ENCODE measurements around the gene MMD. TPM values are rescaled to one million over a fixed set of nuclear protein-coding genes. Genes with fewer than 3 reads are reported as not detected.

Gene MMD
- total and polyA plus RNA-seq, 2 of the 13 experiments (the other 11 are each of a cell fraction or from before 2014, with no cell fraction given): 121 to 225 TPM

GRCh38 chr17:55420067-55420775, 1.4 kb downstream of the MMD start (continued):
- TF ChIP-seq, protein P1, sequence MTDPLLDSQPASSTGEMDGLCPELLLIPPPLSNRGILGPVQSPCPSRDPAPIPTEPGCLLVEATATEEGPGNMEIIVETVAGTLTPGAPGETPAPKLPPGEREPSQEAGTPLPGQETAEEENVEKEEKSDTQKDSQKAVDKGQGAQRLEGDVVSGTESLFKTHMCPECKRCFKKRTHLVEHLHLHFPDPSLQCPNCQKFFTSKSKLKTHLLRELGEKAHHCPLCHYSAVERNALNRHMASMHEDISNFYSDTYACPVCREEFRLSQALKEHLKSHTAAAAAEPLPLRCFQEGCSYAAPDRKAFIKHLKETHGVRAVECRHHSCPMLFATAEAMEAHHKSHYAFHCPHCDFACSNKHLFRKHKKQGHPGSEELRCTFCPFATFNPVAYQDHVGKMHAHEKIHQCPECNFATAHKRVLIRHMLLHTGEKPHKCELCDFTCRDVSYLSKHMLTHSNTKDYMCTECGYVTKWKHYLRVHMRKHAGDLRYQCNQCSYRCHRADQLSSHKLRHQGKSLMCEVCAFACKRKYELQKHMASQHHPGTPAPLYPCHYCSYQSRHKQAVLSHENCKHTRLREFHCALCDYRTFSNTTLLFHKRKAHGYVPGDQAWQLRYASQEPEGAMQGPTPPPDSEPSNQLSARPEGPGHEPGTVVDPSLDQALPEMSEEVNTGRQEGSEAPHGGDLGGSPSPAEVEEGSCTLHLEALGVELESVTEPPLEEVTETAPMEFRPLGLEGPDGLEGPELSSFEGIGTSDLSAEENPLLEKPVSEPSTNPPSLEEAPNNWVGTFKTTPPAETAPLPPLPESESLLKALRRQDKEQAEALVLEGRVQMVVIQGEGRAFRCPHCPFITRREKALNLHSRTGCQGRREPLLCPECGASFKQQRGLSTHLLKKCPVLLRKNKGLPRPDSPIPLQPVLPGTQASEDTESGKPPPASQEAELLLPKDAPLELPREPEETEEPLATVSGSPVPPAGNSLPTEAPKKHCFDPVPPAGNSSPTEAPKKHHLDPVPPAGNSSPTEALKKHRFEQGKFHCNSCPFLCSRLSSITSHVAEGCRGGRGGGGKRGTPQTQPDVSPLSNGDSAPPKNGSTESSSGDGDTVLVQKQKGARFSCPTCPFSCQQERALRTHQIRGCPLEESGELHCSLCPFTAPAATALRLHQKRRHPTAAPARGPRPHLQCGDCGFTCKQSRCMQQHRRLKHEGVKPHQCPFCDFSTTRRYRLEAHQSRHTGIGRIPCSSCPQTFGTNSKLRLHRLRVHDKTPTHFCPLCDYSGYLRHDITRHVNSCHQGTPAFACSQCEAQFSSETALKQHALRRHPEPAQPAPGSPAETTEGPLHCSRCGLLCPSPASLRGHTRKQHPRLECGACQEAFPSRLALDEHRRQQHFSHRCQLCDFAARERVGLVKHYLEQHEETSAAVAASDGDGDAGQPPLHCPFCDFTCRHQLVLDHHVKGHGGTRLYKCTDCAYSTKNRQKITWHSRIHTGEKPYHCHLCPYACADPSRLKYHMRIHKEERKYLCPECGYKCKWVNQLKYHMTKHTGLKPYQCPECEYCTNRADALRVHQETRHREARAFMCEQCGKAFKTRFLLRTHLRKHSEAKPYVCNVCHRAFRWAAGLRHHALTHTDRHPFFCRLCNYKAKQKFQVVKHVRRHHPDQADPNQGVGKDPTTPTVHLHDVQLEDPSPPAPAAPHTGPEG (CRISPR knock-in tag; IDR thresholded peaks at IDR 0.05): 0 out of 2 replicates have a peak, but pooled peaks have one; percentile 3
- no peak for TF ChIP-seq ELF3 (CRISPR knock-in tag; IDR thresholded peaks at IDR 0.05)
- TF ChIP-seq ZNF543 (CRISPR knock-in tag; IDR thresholded peaks at IDR 0.05): 0 out of 2 replicates have a peak, but pooled peaks have one; percentile 9
- TF ChIP-seq IRX3 (CRISPR knock-in tag; IDR thresholded peaks at IDR 0.05; ENCODE audit: borderline replicate concordance, low read depth): 0 out of 2 replicates have a peak, but pooled peaks have one; percentile 7
- TF ChIP-seq HMG20B (CRISPR knock-in tag; conservative IDR thresholded peaks at IDR 0.05): 0 out of 2 replicates have a peak, but pooled peaks have one; percentile 15
- 0 out of 2 replicates have a peak, but pooled peaks have one; percentile 15 for TF ChIP-seq SMYD3 (CRISPR knock-in tag; IDR thresholded peaks at IDR 0.05)
- peak; percentile 19; the same call in 1 of the 2 replicates for TF ChIP-seq HOXA5 (CRISPR knock-in tag; IDR thresholded peaks at IDR 0.05)
- peak; percentile 55; the same call in 1 of the 2 replicates for TF ChIP-seq ZNF337 (CRISPR knock-in tag; IDR thresholded peaks at IDR 0.05; ENCODE audit: borderline replicate concordance, low read depth)
- TF ChIP-seq RBFOX2 (IDR thresholded peaks at IDR 0.05; ENCODE audit: low read depth, low read length): peak; percentile 60
- 0 out of 2 replicates have a peak, but pooled peaks have one; percentile 17 for TF ChIP-seq HMGA1 (CRISPR knock-in tag; conservative IDR thresholded peaks at IDR 0.05)
- 0 out of 2 replicates have a peak, but pooled peaks have one; percentile 6 for TF ChIP-seq HMG20A (CRISPR knock-in tag; IDR thresholded peaks at IDR 0.05; ENCODE audit: borderline replicate concordance)
- TF ChIP-seq, protein P2, sequence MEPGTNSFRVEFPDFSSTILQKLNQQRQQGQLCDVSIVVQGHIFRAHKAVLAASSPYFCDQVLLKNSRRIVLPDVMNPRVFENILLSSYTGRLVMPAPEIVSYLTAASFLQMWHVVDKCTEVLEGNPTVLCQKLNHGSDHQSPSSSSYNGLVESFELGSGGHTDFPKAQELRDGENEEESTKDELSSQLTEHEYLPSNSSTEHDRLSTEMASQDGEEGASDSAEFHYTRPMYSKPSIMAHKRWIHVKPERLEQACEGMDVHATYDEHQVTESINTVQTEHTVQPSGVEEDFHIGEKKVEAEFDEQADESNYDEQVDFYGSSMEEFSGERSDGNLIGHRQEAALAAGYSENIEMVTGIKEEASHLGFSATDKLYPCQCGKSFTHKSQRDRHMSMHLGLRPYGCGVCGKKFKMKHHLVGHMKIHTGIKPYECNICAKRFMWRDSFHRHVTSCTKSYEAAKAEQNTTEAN (CRISPR knock-in tag; conservative IDR thresholded peaks at IDR 0.05): 0 out of 2 replicates have a peak, but pooled peaks have one; percentile 6
- 0 out of 2 replicates have a peak, but pooled peaks have one; percentile 39 for TF ChIP-seq PAX8 (CRISPR knock-in tag; IDR thresholded peaks at IDR 0.05; ENCODE audit: borderline replicate concordance)
- TF ChIP-seq KMT2A (CRISPR knock-in tag; IDR thresholded peaks at IDR 0.05): 0 out of 2 replicates have a peak, but pooled peaks have one; percentile 5
- TF ChIP-seq GTF3A (CRISPR knock-in tag; conservative IDR thresholded peaks at IDR 0.05): 0 out of 2 replicates have a peak, but pooled peaks have one; percentile 59
- 0 out of 2 replicates have a peak, but pooled peaks have one; percentile 5 for TF ChIP-seq CEBPG (CRISPR knock-in tag; IDR thresholded peaks at IDR 0.05)
- TF ChIP-seq, protein P3, sequence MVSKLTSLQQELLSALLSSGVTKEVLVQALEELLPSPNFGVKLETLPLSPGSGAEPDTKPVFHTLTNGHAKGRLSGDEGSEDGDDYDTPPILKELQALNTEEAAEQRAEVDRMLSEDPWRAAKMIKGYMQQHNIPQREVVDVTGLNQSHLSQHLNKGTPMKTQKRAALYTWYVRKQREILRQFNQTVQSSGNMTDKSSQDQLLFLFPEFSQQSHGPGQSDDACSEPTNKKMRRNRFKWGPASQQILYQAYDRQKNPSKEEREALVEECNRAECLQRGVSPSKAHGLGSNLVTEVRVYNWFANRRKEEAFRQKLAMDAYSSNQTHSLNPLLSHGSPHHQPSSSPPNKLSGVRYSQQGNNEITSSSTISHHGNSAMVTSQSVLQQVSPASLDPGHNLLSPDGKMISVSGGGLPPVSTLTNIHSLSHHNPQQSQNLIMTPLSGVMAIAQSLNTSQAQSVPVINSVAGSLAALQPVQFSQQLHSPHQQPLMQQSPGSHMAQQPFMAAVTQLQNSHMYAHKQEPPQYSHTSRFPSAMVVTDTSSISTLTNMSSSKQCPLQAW (CRISPR knock-in tag; IDR thresholded peaks at IDR 0.05): 0 out of 2 replicates have a peak, but pooled peaks have one; percentile 8
- TF ChIP-seq ZFP41 (CRISPR knock-in tag; IDR thresholded peaks at IDR 0.05; ENCODE audit: borderline replicate concordance): no peak
- no peak for TF ChIP-seq SKI (IDR thresholded peaks at IDR 0.05; ENCODE audit: partially characterized antibody)
- peak; percentile 34; the same call in 1 of the 2 replicates for TF ChIP-seq ZIK1 (CRISPR knock-in tag; IDR thresholded peaks at IDR 0.05; ENCODE audit: borderline replicate concordance, low read depth)
- TF ChIP-seq SOX5 (CRISPR knock-in tag; IDR thresholded peaks at IDR 0.05; ENCODE audit: borderline replicate concordance): 0 out of 2 replicates have a peak, but pooled peaks have one; percentile 16
